HG02938 (cell line): ENCODE measurements around the gene ZDHHC14.

Experiments used
- ATAC-seq: cut with Tn5 transposase; IDR thresholded peaks from one replicate; pipeline ENCODE4 v1.9.1; 2021; ENCODE audit warnings: mild to moderate bottlenecking, moderate library complexity; ENCODE audit not compliant: unreplicated experiment

Gene ZDHHC14

GRCh38 chr6:157725836-157726235 is 344.8 kb downstream of the ZDHHC14 start:
- ATAC-seq: no peak

GRCh38 chr6:157726892-157727628 is 346.1 kb downstream of the ZDHHC14 start:
- no peak for ATAC-seq
